HEK293 (cell line): ENCODE data around the gene UTP3.

Source experiments
- KLF10 ChIP-seq: fragments of 450-650 bp; IDR thresholded peaks from 2 replicates; pipeline ENCODE4 v1.5.1; 2018; ENCODE audit warnings: missing biosample characterization, mild to moderate bottlenecking, missing genetic modification characterization
- MYNN ChIP-seq: fragments of 450-650 bp; formaldehyde crosslinking; IDR thresholded peaks from 2 replicates; pipeline ENCODE4 v1.5.1; 2016; ENCODE audit warnings: missing biosample characterization, missing genetic modification characterization, borderline replicate concordance
- REST ChIP-seq: fragments of 450-650 bp; formaldehyde crosslinking; IDR thresholded peaks from 2 replicates; pipeline ENCODE4 v1.5.1; 2016; ENCODE audit warnings: missing biosample characterization, missing genetic modification characterization
- SP3 ChIP-seq: fragments of 450-650 bp; formaldehyde crosslinking; IDR thresholded peaks from 2 replicates; pipeline ENCODE4 v1.5.1; 2016; ENCODE audit warnings: missing biosample characterization, missing genetic modification characterization
- ZFP3 ChIP-seq: fragments of 450-650 bp; formaldehyde crosslinking; IDR thresholded peaks from 2 replicates; pipeline ENCODE4 v1.5.1; 2016; ENCODE audit warnings: low read depth, missing biosample characterization, missing genetic modification characterization
- ZNF121 ChIP-seq: fragments of 450-650 bp; formaldehyde crosslinking; IDR thresholded peaks from 2 replicates; pipeline ENCODE4 v1.5.1; 2016; ENCODE audit warnings: missing biosample characterization, missing genetic modification characterization
- ZNF174 ChIP-seq: fragments of 450-650 bp; formaldehyde crosslinking; IDR thresholded peaks from 2 replicates; pipeline ENCODE4 v1.5.0; 2017; ENCODE audit warnings: missing biosample characterization, mild to moderate bottlenecking, missing genetic modification characterization
- ZNF239 ChIP-seq: fragments of 450-650 bp; formaldehyde crosslinking; IDR thresholded peaks from 2 replicates; pipeline ENCODE4 v1.5.1; 2016; ENCODE audit warnings: missing biosample characterization, missing genetic modification characterization
- ZNF266 ChIP-seq: fragments of 450-650 bp; formaldehyde crosslinking; IDR thresholded peaks from 2 replicates; pipeline ENCODE4 v1.5.1; 2016; ENCODE audit warnings: missing biosample characterization, missing genetic modification characterization, low read depth
- ZNF311 ChIP-seq: fragments of 450-650 bp; formaldehyde crosslinking; IDR thresholded peaks from 2 replicates; pipeline ENCODE4 v1.5.1; 2017; ENCODE audit warnings: missing biosample characterization, missing genetic modification characterization, borderline replicate concordance
- ZNF354C ChIP-seq: fragments of 450-650 bp; formaldehyde crosslinking; IDR thresholded peaks from 2 replicates; pipeline ENCODE4 v1.5.1; 2016; ENCODE audit warnings: missing biosample characterization, missing genetic modification characterization, low read depth, borderline replicate concordance
- ZNF398 ChIP-seq: fragments of 450-650 bp; formaldehyde crosslinking; IDR thresholded peaks from 2 replicates; pipeline ENCODE4 v1.5.1; 2017; ENCODE audit warnings: missing biosample characterization, missing genetic modification characterization
- ZNF544 ChIP-seq: fragments of 450-650 bp; formaldehyde crosslinking; IDR thresholded peaks from 2 replicates; pipeline ENCODE4 v1.5.0; 2017; ENCODE audit warnings: missing biosample characterization, missing genetic modification characterization
- ZNF660 ChIP-seq: fragments of 450-650 bp; IDR thresholded peaks from 2 replicates; pipeline ENCODE4 v1.5.1; 2018; ENCODE audit warnings: missing biosample characterization, mild to moderate bottlenecking, missing genetic modification characterization
- ZNF704 ChIP-seq: fragments of 450-650 bp; formaldehyde crosslinking; IDR thresholded peaks from 2 replicates; pipeline ENCODE4 v1.5.1; 2016; ENCODE audit warnings: missing biosample characterization, missing genetic modification characterization
- TF ChIP-seq, protein P1 (sequence below): fragments of 450-650 bp; formaldehyde crosslinking; IDR thresholded peaks from 2 replicates; pipeline ENCODE4 v1.5.1; 2016; ENCODE audit warnings: missing biosample characterization, missing genetic modification characterization, low read depth
- TF ChIP-seq, protein P2 (sequence below): fragments of 450-650 bp; formaldehyde crosslinking; IDR thresholded peaks from 2 replicates; pipeline ENCODE4 v1.5.1; 2016; ENCODE audit warnings: missing biosample characterization, missing genetic modification characterization
- TF ChIP-seq, protein P3 (sequence below): fragments of 450-650 bp; formaldehyde crosslinking; IDR thresholded peaks from 2 replicates; pipeline ENCODE4 v1.5.1; 2016; ENCODE audit warnings: missing biosample characterization, missing genetic modification characterization
- TF ChIP-seq, protein P4 (sequence below): fragments of 450-650 bp; formaldehyde crosslinking; IDR thresholded peaks from 2 replicates; pipeline ENCODE4 v1.5.1; 2017; ENCODE audit warnings: missing biosample characterization, missing genetic modification characterization
- TF ChIP-seq, protein P5 (sequence below): fragments of 450-650 bp; formaldehyde crosslinking; IDR thresholded peaks from 2 replicates; pipeline ENCODE4 v1.5.1; 2016; ENCODE audit warnings: missing biosample characterization, missing genetic modification characterization

Gene UTP3

DNA sequence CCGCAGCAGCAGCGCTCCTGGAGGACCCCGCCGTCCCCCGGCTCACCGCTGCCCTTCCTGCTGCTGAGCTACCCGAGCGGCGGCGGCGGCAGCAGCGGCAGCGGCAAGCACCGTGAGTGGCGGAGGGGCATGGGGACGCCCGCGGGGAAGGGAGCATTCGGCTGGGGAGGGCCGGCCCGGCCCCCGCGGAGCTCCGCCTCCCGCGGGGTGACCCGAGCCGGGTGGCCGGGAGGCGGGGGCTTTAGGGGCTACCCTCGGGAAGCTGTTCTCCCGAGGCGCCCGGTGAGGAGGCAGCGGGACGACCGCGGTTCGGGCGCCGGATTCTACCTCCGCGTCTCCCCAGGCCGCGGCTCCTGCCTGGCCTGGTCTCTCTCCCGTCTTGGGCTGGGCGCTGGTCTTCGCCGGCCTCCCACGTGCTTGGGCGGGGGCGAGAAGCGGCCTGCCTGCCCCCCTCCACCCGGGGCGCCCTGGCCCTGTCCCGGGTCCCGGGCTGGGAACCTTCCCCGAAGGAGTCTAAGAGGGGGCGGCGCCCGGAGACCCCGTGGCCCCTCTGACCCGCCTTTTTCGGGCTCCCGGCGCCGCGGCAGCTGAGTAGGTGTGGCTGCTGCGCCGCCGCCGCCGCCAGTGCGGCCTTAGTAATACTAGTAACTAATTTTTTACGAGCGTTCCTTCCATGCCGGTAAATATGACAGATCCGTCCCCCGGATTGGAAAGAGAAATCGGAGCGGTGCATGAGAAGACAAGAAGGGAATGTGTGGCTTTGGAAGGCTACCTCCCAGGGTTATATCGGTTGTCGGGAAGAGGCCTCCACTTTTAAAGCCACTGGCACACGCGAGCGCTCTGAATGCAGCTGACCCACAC is 17.1 kb downstream of the UTP3 start (continued):
- TF ChIP-seq, protein P1, sequence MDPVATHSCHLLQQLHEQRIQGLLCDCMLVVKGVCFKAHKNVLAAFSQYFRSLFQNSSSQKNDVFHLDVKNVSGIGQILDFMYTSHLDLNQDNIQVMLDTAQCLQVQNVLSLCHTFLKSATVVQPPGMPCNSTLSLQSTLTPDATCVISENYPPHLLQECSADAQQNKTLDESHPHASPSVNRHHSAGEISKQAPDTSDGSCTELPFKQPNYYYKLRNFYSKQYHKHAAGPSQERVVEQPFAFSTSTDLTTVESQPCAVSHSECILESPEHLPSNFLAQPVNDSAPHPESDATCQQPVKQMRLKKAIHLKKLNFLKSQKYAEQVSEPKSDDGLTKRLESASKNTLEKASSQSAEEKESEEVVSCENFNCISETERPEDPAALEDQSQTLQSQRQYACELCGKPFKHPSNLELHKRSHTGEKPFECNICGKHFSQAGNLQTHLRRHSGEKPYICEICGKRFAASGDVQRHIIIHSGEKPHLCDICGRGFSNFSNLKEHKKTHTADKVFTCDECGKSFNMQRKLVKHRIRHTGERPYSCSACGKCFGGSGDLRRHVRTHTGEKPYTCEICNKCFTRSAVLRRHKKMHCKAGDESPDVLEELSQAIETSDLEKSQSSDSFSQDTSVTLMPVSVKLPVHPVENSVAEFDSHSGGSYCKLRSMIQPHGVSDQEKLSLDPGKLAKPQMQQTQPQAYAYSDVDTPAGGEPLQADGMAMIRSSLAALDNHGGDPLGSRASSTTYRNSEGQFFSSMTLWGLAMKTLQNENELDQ: no peak
- no peak for TF ChIP-seq MYNN (tag by site-specific recombination)
- TF ChIP-seq ZNF239 (tag by site-specific recombination): no peak
- no peak for TF ChIP-seq ZFP3 (tag by site-specific recombination)
- peak; percentile 82 for TF ChIP-seq ZNF398 (tag by site-specific recombination)
- peak; percentile 77 for TF ChIP-seq SP3 (tag by site-specific recombination)
- TF ChIP-seq, protein P2, sequence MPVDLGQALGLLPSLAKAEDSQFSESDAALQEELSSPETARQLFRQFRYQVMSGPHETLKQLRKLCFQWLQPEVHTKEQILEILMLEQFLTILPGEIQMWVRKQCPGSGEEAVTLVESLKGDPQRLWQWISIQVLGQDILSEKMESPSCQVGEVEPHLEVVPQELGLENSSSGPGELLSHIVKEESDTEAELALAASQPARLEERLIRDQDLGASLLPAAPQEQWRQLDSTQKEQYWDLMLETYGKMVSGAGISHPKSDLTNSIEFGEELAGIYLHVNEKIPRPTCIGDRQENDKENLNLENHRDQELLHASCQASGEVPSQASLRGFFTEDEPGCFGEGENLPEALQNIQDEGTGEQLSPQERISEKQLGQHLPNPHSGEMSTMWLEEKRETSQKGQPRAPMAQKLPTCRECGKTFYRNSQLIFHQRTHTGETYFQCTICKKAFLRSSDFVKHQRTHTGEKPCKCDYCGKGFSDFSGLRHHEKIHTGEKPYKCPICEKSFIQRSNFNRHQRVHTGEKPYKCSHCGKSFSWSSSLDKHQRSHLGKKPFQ (tag by site-specific recombination): no peak
- peak; percentile 76 for TF ChIP-seq KLF10 (tag by site-specific recombination)
- no peak for TF ChIP-seq ZNF660
- TF ChIP-seq ZNF544 (tag by site-specific recombination): no peak
- TF ChIP-seq ZNF121 (tag by site-specific recombination): no peak
- TF ChIP-seq, protein P3, sequence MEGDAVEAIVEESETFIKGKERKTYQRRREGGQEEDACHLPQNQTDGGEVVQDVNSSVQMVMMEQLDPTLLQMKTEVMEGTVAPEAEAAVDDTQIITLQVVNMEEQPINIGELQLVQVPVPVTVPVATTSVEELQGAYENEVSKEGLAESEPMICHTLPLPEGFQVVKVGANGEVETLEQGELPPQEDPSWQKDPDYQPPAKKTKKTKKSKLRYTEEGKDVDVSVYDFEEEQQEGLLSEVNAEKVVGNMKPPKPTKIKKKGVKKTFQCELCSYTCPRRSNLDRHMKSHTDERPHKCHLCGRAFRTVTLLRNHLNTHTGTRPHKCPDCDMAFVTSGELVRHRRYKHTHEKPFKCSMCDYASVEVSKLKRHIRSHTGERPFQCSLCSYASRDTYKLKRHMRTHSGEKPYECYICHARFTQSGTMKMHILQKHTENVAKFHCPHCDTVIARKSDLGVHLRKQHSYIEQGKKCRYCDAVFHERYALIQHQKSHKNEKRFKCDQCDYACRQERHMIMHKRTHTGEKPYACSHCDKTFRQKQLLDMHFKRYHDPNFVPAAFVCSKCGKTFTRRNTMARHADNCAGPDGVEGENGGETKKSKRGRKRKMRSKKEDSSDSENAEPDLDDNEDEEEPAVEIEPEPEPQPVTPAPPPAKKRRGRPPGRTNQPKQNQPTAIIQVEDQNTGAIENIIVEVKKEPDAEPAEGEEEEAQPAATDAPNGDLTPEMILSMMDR (tag by site-specific recombination): no peak
- no peak for TF ChIP-seq ZNF311
- TF ChIP-seq REST (tag by site-specific recombination): 0 out of 2 replicates have a peak, but pooled peaks have one; percentile 25
- no peak for TF ChIP-seq ZNF266 (tag by site-specific recombination)
- TF ChIP-seq, protein P4, sequence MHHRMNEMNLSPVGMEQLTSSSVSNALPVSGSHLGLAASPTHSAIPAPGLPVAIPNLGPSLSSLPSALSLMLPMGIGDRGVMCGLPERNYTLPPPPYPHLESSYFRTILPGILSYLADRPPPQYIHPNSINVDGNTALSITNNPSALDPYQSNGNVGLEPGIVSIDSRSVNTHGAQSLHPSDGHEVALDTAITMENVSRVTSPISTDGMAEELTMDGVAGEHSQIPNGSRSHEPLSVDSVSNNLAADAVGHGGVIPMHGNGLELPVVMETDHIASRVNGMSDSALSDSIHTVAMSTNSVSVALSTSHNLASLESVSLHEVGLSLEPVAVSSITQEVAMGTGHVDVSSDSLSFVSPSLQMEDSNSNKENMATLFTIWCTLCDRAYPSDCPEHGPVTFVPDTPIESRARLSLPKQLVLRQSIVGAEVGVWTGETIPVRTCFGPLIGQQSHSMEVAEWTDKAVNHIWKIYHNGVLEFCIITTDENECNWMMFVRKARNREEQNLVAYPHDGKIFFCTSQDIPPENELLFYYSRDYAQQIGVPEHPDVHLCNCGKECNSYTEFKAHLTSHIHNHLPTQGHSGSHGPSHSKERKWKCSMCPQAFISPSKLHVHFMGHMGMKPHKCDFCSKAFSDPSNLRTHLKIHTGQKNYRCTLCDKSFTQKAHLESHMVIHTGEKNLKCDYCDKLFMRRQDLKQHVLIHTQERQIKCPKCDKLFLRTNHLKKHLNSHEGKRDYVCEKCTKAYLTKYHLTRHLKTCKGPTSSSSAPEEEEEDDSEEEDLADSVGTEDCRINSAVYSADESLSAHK (tag by site-specific recombination): no peak
- no peak for TF ChIP-seq ZNF354C (tag by site-specific recombination)
- TF ChIP-seq ZNF174: no peak
- TF ChIP-seq ZNF704 (tag by site-specific recombination): no peak
- TF ChIP-seq, protein P5, sequence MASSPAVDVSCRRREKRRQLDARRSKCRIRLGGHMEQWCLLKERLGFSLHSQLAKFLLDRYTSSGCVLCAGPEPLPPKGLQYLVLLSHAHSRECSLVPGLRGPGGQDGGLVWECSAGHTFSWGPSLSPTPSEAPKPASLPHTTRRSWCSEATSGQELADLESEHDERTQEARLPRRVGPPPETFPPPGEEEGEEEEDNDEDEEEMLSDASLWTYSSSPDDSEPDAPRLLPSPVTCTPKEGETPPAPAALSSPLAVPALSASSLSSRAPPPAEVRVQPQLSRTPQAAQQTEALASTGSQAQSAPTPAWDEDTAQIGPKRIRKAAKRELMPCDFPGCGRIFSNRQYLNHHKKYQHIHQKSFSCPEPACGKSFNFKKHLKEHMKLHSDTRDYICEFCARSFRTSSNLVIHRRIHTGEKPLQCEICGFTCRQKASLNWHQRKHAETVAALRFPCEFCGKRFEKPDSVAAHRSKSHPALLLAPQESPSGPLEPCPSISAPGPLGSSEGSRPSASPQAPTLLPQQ (tag by site-specific recombination): peak; percentile 54; the same call in 1 of the 2 replicates
